Ovary (tissue), 3 donors: ENCODE measurements around the gene PATJ.

Source experiments
- POLR2A ChIP-seq: fragments of 450-650 bp; IDR thresholded peaks from one replicate; pipeline ENCODE4 v1.6.1; 2017; ENCODE audit warnings: antibody characterized with exemption, mild to moderate bottlenecking, moderate library complexity
- TF ChIP-seq, protein P1 (sequence below), 3 donors: fragments of 450-650 bp in 2 of 3; fragments of 200-600 bp in 1 of 3; IDR thresholded peaks; one replicate each; pipeline versions ENCODE4 v1.5.1 to v1.8.0; 2016 to 2022; ENCODE audit warnings: antibody characterized with exemption in 3 of 3, mild to moderate bottlenecking in 1 of 3
- donor health status: DM: no; HTN: no; CAD: no.

DNA sequence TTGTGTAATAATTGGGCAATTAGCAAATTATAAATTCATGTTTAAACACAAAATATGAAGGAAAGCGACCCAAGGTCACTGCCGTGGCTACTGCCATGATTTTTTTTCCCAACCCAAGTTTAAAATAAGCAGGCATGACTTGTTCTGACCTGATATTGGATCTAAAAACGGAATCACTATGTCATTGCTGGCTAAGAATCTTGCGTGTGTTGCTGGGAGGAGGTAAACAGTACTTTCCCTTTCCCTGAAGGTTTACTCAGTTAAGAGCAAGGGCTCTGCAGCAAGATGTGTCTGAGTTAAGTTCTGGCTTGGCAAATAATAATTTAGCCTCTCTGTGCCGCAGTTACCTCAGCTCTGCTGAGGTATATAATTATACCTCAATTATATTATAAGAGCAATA is 326.7 kb downstream of the PATJ start:
- TF ChIP-seq POLR2A = no peak
- TF ChIP-seq, protein P1, sequence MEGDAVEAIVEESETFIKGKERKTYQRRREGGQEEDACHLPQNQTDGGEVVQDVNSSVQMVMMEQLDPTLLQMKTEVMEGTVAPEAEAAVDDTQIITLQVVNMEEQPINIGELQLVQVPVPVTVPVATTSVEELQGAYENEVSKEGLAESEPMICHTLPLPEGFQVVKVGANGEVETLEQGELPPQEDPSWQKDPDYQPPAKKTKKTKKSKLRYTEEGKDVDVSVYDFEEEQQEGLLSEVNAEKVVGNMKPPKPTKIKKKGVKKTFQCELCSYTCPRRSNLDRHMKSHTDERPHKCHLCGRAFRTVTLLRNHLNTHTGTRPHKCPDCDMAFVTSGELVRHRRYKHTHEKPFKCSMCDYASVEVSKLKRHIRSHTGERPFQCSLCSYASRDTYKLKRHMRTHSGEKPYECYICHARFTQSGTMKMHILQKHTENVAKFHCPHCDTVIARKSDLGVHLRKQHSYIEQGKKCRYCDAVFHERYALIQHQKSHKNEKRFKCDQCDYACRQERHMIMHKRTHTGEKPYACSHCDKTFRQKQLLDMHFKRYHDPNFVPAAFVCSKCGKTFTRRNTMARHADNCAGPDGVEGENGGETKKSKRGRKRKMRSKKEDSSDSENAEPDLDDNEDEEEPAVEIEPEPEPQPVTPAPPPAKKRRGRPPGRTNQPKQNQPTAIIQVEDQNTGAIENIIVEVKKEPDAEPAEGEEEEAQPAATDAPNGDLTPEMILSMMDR (IDR thresholded peaks at IDR 0.05) = no peak
